Urinary bladder (tissue), 4 donors: ENCODE results near the gene PLXNA2. TPM values are rescaled to one million over a fixed set of nuclear protein-coding genes. Genes with fewer than 3 reads are reported as not detected.

Source experiments
- DNase-seq: peaks from one replicate; pipeline ENCODE4 v3.0.0-alpha.2; 2015; ENCODE audit errors: extremely low spot score
- H3K27ac ChIP-seq: one replicate; pipeline ENCODE4 v1.5.1; 2013; ENCODE audit warnings: low read depth, mild to moderate bottlenecking, moderate library complexity
- H3K36me3 ChIP-seq: one replicate; pipeline ENCODE4 v1.6.1; 2013; ENCODE audit warnings: mild to moderate bottlenecking, moderate library complexity; ENCODE audit not compliant: insufficient read depth
- H3K4me1 ChIP-seq: one replicate; pipeline ENCODE4 v1.6.1; 2013; ENCODE audit warnings: mild to moderate bottlenecking, moderate library complexity; ENCODE audit not compliant: insufficient read depth
- H3K4me3 ChIP-seq: one replicate; pipeline ENCODE4 v1.5.1; 2013; ENCODE audit warnings: low read depth, low read length
- WGBS: extraction: QIAGEN DNeasy Blood & Tissue Kit; methylation state at CpG from one replicate; pipeline ENCODE4 v1.1.7; 2013; 5-methylcytosine and 5-hydroxymethylcytosine counted together
- polyA plus RNA-seq: library from polyadenylated mRNA; stranded (reverse); fragments of 200-250 nt; gene quantifications from one replicate; pipeline ENCODE4 v1.2.3, GENCODE V29; 2013
- total RNA-seq: library from RNA; depleted of rRNA; stranded (reverse); fragments of >200 nt; gene quantifications from one replicate; pipeline ENCODE4 v1.2.3, GENCODE V29; 2014
- donor health status: healthy with polysubstance abuse.
- donor health status: healthy.

PLXNA2 gene
- total and polyA plus RNA-seq, 2 donors: 15.1 to 20.0 TPM

DNA sequence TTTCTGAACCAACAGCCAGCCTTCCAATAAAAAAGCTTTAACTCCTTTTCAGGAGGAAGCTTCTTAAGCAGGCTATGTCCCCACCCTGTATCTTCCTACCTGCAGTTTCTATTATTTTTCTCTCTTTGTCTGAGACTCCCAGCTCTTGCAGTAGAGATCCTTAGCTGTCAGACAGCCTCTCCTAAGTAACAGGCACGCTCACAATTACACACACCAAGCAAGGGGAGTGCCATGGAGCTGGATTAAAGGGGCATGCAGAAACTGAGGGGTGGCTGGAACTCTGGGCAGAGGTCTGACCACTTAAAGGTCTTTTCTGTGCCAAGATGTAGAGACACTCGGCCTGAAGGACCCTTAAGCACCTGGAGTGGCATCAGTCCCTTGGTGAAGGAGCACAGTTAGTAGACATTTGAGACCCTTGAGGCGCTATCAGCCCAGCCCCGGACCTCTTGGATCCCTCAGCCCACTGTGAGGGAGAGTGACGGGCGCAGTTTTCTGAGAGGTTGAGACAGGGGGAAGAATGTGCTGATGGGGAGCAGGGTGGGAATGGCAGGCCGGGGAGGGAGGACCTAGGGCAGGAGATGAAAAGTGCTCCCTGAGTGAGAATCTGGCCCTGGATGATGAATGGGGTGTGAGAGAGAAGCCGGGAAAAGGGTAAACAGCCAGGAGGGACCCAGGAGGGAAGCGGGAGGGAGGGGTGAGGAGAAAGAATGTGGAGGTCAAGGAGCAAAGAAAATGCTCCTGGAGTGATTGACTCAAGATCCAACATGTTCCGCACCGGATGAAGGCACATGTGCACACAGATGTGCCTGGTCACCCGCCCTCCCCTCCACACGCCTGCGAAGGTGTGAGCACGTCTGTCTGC is 13.3 kb downstream of the PLXNA2 start:
- no peak overlapping the region for H3K4me3 ChIP-seq
- 67% methylated on average over 15 of the region's 15 CpGs for WGBS
- no peaks in the 10 kb centered on the region for H3K36me3 ChIP-seq
- no peaks in the 10 kb centered on the region for H3K4me1 ChIP-seq
- no peak for DNase-seq
- H3K27ac ChIP-seq: no peak overlapping the region

DNA sequence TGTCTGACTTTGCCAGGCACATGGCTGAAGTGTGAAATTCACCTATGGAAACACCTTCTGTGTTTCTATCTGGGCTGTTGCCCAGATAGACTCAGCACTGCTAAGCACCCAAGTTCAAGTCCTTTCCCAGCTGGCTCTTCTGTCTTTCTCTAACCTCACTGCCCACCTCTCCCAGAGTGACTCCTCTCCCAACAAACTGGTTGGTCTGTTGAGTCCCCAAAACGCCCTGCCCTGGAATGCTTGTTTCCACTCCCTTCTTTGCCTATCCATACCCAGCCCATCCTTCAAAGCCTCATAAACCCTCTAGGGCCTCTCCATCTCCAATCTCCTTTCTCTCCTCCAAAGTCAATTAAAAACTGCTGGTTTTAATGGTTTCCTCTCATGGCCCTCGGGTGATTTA is 15.6 kb downstream of the PLXNA2 start:
- Histone ChIP-seq H3K27ac (no peak overlapping the region), H3K36me3 (no peaks in the 10 kb centered on the region), H3K4me3 (no peak overlapping the region), H3K4me1 (no peaks in the 10 kb centered on the region)
- no peak for DNase-seq
- WGBS: 75% methylated on average over 2 of the region's 2 CpGs

DNA sequence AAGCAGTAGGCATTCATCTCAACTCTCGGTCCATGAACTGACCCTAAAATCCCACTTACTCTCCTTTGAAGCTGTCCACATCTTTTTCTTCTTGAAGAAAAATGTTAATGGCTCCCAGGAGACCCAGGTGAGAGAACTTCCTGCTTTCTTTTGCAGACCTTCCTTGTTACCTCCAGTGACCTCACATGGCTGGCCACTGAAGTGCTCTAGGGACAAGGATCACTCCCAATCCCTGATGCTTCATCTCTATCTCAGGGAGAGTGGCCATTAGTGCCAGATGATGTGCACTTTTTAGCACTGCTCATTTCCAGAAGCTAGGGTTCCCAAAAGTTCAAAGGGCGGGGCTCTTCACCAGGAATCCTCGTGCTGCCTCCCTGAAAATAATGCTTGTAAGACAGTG is 16.2 kb downstream of the PLXNA2 start:
- H3K27ac ChIP-seq: no peak overlapping the region
- H3K4me3 ChIP-seq: no peak overlapping the region
- DNase-seq: no peak
- WGBS: 79% methylated on average over 3 of the region's 3 CpGs
- H3K4me1 ChIP-seq: no peaks in the 10 kb centered on the region
- no peaks in the 10 kb centered on the region for H3K36me3 ChIP-seq

DNA sequence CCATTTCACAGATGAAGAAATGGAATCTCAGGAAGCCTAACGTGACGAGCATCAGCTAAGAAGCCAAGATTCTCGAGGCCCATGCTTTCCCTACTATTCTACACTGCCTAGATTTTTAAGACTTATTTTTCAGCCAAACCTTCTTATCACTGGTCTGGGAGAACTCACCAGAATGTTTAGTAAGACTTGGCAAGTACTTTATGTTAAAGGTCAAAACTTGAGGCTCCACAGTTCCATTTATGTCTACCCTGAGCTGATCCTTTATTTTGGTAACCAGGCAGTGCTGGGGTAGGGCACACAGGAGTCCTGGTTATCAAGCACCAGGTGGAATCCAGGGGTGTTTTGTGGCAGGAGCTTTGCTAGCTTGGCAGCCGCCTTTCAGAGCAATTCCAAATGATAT is 16.8 kb downstream of the PLXNA2 start:
- Histone ChIP-seq H3K27ac (no peak overlapping the region), H3K4me1 (no peaks in the 10 kb centered on the region), H3K4me3 (no peak overlapping the region), H3K36me3 (no peaks in the 10 kb centered on the region)
- WGBS: 36% methylated on average over 4 of the region's 4 CpGs
- DNase-seq: no peak

DNA sequence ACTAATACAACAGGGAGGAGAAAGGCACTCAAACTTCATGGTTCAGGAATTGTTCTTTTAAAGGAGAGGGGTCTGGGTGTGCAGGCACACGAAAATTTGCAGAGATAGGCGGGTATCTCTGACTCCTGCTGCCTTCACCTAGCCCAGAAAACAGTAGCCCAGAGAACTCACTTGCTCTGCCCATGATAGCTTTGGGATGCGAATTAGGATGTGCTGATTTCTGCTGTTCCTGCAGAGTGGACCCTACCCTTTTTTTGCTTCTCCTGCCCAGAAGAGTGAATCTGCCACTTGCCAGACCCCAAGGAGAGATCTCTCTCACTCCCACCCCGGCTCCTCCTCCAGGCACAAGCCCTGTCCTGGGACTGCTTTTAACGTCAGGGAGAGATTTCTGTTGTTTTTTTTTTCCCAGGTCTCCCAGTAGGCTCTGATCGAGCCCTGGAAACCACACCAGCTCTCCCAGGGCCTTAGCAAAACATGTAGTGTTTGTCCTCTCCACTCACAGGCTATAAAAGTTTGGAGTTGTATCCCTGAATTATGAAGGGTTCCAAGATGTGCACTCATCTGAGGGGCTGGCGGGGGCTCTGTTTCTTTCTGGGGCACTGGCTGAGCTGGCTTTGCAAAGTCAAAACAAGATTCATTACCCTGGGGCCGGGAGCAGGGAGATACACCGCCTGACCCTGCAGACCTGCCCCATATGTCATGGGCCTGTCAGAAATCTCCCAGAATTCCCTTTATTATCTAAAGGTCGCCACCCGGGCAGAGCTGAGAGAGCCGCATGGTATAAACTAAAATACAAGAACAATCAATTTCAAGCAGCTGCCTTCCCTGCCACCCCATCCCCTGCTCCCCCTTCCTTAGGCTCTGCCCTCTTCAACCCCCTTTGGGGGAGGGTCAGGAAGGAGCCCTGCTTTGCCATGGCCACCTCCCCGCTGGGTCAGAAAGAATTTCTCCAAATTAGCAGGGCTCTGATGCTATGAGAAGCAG is 17.9 kb downstream of the PLXNA2 start:
- H3K27ac ChIP-seq: no peak overlapping the region
- no peak for DNase-seq
- H3K36me3 ChIP-seq: no peaks in the 10 kb centered on the region
- H3K4me1 ChIP-seq: no peaks in the 10 kb centered on the region
- 47% methylated on average over 13 of the region's 13 CpGs for WGBS
- no peak overlapping the region for H3K4me3 ChIP-seq

DNA sequence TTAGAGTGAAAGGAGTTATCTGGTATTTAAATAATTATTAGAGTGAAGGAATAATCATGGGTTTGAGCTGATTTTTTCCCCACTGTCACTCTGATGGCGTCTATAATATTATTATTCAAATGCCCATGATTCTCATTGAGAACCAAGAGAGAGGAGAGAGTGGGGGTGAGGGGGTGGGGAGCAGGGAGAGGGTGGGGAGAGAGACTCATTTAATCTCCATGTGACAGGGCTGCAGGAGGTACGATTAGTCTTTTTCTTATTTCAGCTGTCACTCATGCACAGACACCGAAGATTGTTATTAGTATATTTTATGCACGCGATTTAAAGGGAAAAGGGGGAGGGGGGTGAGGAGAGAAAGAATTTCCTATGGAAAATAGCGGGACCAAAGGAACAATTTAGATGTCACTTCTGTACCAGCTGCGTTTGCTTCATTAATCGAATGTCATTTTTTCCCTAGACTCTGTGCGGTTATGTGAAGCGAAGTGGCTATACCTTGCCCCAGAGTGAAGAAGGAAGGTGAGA is 19.9 kb downstream of the PLXNA2 start:
- WGBS: 88% methylated on average over 10 of the region's 10 CpGs
- DNase-seq: no peak
- H3K4me1 ChIP-seq: no peaks in the 10 kb centered on the region

DNA sequence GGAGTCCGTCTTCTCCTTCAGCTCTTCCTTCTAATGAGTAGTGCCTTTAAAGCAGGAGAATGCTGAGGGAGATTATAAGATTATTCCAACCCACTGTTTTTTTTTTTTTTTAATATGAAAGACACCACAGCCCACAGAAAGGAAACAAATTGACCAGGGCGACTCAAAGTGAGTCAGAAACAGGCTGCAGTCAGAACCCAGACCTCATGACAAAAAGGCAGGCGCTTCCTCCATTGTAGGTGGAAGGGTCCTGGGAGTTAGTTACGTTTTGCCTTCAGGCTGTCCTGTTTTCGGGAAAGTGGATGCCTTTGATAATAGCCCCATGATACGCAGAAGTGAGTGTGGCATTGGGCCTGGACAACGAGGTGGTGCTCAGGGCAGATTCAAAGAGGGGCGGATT is 21.0 kb downstream of the PLXNA2 start:
- Histone ChIP-seq H3K27ac (no peak overlapping the region), H3K36me3 (no peaks in the 10 kb centered on the region), H3K4me1 (peaks cover 3% of the 10 kb centered on the region), H3K4me3 (no peak overlapping the region)
- DNase-seq: no peak
- 86% methylated on average over 8 of the region's 8 CpGs for WGBS

More for the DNA sequence above, 19.9 kb downstream of the PLXNA2 start:
- H3K36me3 ChIP-seq: no peaks in the 10 kb centered on the region
- H3K4me3 ChIP-seq: no peak overlapping the region
- H3K27ac ChIP-seq: no peak overlapping the region

DNA sequence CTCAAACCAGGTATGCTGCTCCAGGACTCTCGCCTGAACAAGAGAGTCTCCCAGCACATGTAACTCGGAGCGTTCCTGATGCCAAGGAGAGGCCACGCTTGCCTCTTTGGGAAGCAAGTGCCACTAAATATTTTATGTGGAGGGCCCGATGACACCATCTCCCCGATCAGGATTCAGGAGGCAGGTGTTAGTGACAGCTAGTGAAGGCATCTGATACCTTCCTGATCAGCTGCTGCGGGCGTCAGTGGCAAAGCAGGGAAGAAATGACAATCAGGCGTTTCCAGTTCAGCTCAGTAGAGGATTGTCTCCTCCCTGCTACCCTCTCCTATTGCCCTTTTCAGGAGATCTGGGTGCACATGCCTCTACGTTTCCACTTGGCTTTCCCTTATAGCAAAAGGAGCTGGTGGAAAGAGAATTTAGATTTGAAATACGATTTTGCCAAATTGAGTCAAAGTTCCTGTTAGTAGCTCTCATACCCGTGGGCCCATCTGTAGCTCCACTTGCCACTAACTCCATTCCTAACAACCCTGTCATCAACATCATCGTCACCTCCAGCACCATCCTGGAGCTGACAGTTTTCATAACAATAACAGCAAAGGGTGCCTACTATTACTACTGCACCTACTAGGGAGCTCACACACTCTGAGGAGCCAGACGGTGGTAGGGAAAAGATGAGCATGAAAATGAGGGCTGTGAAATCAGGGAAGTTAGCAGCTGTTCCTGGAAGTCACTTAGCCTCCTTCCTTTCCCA is 21.6 kb downstream of the PLXNA2 start:
- no peaks in the 10 kb centered on the region for H3K36me3 ChIP-seq
- peaks cover 3% of the 10 kb centered on the region for H3K4me1 ChIP-seq
- WGBS: 73% methylated on average over 14 of the region's 14 CpGs
- DNase-seq: no peak
- H3K27ac ChIP-seq: no peak overlapping the region
- H3K4me3 ChIP-seq: no peak overlapping the region

DNA sequence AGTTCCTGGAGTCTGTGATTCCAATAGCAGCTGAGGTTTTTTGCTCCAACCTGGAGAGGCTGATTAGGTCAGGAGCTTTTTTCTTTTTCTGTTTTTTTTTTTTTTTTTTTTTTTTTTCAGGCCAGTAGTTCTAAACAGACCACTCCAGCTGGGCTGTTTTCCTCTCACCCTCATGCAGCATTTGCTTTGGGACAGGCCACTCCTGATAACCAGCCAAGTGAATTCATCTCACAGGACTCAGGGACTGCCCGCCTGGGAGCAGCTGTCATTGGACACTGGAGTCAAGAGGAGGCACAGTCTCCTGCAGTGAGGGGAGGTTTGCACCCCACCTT is 22.9 kb downstream of the PLXNA2 start:
- no peak overlapping the region for H3K4me3 ChIP-seq
- H3K4me1 ChIP-seq: peaks cover 3% of the 10 kb centered on the region
- no peak for DNase-seq
- no peaks in the 10 kb centered on the region for H3K36me3 ChIP-seq
- H3K27ac ChIP-seq: no peak overlapping the region
- 62% methylated on average over 1 of the region's 1 CpG for WGBS

DNA sequence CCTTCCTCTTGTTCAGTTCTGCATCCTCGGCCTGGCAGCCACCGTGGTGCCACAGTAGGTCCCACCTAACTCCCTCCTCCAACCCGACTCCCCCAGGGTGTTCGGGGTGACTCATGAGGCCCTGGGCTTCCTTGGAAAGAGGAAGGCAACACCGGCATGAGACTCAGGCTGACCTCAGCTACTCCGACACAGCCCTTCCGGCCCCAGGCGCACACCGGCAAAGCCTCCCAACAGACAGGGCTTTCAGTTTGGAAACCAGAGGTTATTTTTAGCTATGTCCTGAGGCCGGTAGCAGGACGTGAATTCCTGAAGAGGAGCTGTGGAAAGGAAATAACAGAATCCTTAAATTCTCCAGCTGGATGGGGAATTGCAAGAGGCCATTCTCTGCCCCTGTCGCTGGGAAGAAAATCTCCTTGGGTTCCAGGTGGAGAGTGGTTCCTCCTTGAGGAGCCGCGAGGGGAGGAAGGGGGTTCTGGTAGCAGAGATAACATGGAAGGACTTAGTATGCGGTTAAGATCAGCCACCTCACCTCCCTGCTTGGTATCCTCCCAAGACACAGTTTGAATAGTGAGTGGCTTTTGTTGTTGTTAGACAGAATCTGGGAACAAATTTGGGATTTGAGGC is 24.4 kb downstream of the PLXNA2 start:
- no peak for DNase-seq

DNA sequence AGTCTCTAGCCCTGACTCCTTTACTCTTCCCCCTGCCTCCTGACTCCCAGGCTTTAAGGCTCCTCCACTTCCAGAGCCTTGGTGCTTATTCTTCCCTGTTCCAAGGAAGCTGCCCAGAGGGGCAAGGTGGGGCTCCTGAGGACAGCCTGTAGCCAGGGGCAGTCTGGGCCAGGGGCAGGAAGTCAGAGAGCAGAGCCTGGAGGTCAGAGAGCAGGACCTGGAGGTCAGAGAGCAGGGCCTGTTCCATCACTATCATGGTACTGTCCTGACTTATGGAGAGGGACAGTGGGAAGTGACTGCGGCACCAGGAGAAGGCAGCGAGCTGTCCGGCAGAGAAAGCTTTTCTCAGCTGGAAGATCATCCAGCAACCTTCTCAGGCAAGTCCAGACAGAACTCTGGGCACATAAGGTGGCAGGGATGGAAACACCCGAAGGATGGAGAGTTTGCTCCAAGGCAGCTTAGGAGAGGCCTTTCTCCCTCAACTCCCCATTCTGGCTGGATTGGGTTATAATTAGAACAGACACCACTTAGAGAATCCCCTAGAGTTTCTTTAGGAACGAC is 25.0 kb downstream of the PLXNA2 start:
- H3K4me1 ChIP-seq: peaks cover 3% of the 10 kb centered on the region
- H3K4me3 ChIP-seq: no peak overlapping the region

More for the DNA sequence above, 24.4 kb downstream of the PLXNA2 start:
- Histone ChIP-seq H3K4me3 (no peak overlapping the region), H3K4me1 (peaks cover 3% of the 10 kb centered on the region), H3K27ac (peak overlapping the region; percentile 32), H3K36me3 (no peaks in the 10 kb centered on the region)
- WGBS: 30% methylated on average over 15 of the region's 15 CpGs

DNA sequence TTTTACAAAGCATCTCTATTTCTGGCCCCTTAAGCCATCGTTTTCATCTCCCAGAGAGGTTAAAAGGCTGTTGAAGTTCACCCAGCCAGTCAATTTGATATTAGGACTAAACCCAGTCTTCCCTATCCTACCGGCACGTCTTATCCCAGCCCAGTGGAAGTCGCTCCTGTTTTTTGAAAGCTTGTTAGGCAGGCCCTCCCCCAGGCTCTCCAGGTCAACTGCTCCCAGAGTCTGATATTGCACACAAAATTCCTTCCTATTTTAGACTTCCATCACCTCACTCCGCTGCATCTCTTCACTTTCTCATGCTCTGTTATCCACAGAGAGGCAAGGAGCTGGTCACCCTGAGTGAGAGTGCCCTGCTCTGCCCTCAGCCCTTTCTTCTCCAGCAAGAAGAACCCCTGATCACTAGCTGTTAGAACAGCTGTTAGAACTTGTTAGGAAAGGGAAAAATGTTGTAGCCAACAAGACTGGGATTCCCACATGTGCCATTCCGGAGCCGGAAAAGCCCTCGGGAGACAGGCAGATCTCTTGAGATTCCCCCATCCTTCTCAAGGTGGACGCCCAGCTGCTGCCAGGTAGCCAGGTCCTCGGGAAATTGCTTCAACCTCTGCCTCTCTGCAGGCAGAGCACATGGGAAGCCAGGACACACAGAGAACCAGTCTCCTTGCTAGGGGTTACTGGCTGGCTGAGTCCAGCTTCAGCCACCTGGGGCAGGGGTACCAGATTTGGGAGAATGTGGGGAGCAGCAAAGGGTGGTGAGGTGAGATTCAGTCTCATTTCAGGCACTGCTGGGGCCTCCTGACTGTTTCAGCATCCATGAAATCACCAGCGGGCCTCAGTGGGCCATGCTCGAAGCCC is 25.7 kb downstream of the PLXNA2 start:
- WGBS: 56% methylated on average over 12 of the region's 12 CpGs
- DNase-seq: no peak
- peaks cover 3% of the 10 kb centered on the region for H3K4me1 ChIP-seq
- no peak overlapping the region for H3K4me3 ChIP-seq
- no peak overlapping the region for H3K27ac ChIP-seq
- no peaks in the 10 kb centered on the region for H3K36me3 ChIP-seq

More for the DNA sequence above, 25.0 kb downstream of the PLXNA2 start:
- DNase-seq: no peak
- no peaks in the 10 kb centered on the region for H3K36me3 ChIP-seq
- H3K27ac ChIP-seq: peak overlapping the region; percentile 32
- WGBS: 66% methylated on average over 5 of the region's 5 CpGs
